Measurements from ENCODE around the gene OBSCN. TPM values are rescaled to one million over a fixed set of nuclear protein-coding genes. Genes with fewer than 3 reads are reported as not detected.

Gene OBSCN
- total RNA-seq, 2 experiments from 2014 or later: 29.5 to 45.2 TPM

GRCh38 chr1:228352677-228353481, 145.0 kb downstream of the OBSCN start:
- ChIA-PET CTCF (ENCODE audit: unreplicated experiment) (no interaction called here), POLR2A (no interaction called here)
- no peak overlapping the region for H2AFZ ChIP-seq (ENCODE audit: low read length)
- H3K27ac ChIP-seq (ENCODE audit: low read depth, low read length, poor library complexity, severe bottlenecking): no peak overlapping the region
- TF ChIP-seq CTCF (conservative IDR thresholded peaks at IDR 0.05; ENCODE audit: low read length) (no peak), EZH2phosphoT487 (IDR thresholded peaks at IDR 0.05; ENCODE audit: borderline replicate concordance, low read depth, low read length) (no peak)
- no peak for DNase-seq (ENCODE audit: low spot score)
- no TSS peak for BruUV-seq (replicated peaks)
- intact Hi-C loops (cut with micrococcal nuclease; ENCODE audit: unreplicated experiment): no loop called here
- H3K4me3 ChIP-seq (ENCODE audit: low read depth, low read length, poor library complexity, severe bottlenecking): no peak overlapping the region
- no peaks in the 10 kb centered on the region for H3K4me1 ChIP-seq (ENCODE audit: insufficient read depth, low read length, poor library complexity, severe bottlenecking)
- H3K79me2 ChIP-seq (ENCODE audit: insufficient read depth, low read depth, low read length): no peaks in the 10 kb centered on the region
- no peaks in the 10 kb centered on the region for H3K36me3 ChIP-seq (ENCODE audit: insufficient read depth, low read length)
- H3K9me3 ChIP-seq (ENCODE audit: low read length): no peaks in the 10 kb centered on the region
- no peak overlapping the region for H3K4me2 ChIP-seq (ENCODE audit: low read length)
- H4K20me1 ChIP-seq (ENCODE audit: insufficient read depth, low read length): no peaks in the 10 kb centered on the region
- no peaks in the 10 kb centered on the region for H3K9me2 ChIP-seq (ENCODE audit: insufficient read depth, low read length)

GRCh38 chr1:228353601-228354371, 145.9 kb downstream of the OBSCN start:
- H3K36me3 ChIP-seq (ENCODE audit: insufficient read depth, low read length): no peaks in the 10 kb centered on the region
- no peak overlapping the region for H3K27ac ChIP-seq (ENCODE audit: low read depth, low read length, poor library complexity, severe bottlenecking)
- CTCF ChIA-PET (ENCODE audit: unreplicated experiment): no interaction called here

More at GRCh38 chr1:228353601-228354371, 145.9 kb downstream of the OBSCN start:
- Histone ChIP-seq H4K20me1 (ENCODE audit: insufficient read depth, low read length) (no peaks in the 10 kb centered on the region), H3K9me3 (ENCODE audit: low read length) (no peaks in the 10 kb centered on the region), H2AFZ (ENCODE audit: low read length) (no peak overlapping the region), H3K4me1 (ENCODE audit: insufficient read depth, low read length, poor library complexity, severe bottlenecking) (no peaks in the 10 kb centered on the region), H3K9me2 (ENCODE audit: insufficient read depth, low read length) (no peaks in the 10 kb centered on the region), H3K4me2 (ENCODE audit: low read length) (no peak overlapping the region), H3K79me2 (ENCODE audit: insufficient read depth, low read depth, low read length) (no peaks in the 10 kb centered on the region), H3K4me3 (ENCODE audit: low read depth, low read length, poor library complexity, severe bottlenecking) (no peak overlapping the region)
- no peak for TF ChIP-seq EZH2phosphoT487 (IDR thresholded peaks at IDR 0.05; ENCODE audit: borderline replicate concordance, low read depth, low read length)
- no peak for TF ChIP-seq CTCF (conservative IDR thresholded peaks at IDR 0.05; ENCODE audit: low read length)
- no TSS peak for BruUV-seq (replicated peaks)
- intact Hi-C loops (cut with micrococcal nuclease; ENCODE audit: unreplicated experiment): no loop called here
- POLR2A ChIA-PET: no interaction called here
- DNase-seq (ENCODE audit: low spot score): no peak

All from OCI-LY7 (cell line).